ENCODE measurements around the gene RSPRY1. TPM values are rescaled to one million over a fixed set of nuclear protein-coding genes. Genes with fewer than 3 reads are reported as not detected.
"Not testable (repeated sequence)": the region's sequence is repeated elsewhere in the genome, so short reads cannot be mapped to it uniquely, and the experiment has no call there.

The RSPRY1 gene
- total RNA-seq, 3 donors from 2014 or later: 40.6 to 44.1 (median 42.0) TPM

DNA sequence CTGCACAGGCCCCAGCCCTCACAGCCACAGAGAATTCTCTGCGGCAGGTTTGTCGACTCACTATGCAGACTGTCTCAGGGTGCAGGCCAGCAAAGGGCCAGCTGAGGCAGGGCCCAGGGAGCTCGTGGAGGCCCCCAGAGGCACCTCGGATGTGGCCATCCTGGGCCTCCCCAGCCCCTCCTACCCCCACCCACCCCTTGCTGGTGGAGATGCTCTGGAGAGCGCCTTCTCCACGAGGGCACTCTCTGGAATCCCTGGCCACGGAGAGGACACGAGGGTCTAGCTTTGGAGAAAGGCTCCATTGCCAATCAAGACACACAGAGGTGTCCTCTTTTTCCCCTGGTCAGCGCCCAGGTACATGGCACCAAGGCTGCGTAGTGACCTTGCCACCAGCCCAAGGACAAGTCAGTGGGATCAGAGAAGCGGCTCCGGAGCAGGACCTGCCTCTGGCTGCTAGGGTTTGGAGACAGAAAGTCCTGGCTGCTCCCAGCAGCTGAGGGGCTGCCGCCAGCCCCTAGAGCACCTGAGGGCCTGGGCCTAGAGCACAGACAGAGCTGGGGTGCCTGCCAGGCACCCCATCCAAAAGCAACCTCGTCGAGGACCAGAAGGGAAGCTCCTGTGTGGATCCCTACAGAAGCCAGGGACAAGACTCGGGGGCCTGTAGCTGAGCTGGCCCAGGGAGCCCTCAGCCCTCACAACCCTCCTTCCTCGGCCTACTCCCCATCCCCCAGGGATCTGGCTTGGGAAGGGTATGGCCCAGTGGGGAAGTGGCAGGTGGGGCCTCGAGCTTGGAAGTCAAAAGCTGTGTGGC, 77.6 kb downstream of the RSPRY1 start:
- intact Hi-C loops (cut with DNase I, micrococcal nuclease): no loop called here
- H3K4me1 ChIP-seq (ENCODE audit: low read depth): peaks cover 17% of the 10 kb centered on the region

DNA sequence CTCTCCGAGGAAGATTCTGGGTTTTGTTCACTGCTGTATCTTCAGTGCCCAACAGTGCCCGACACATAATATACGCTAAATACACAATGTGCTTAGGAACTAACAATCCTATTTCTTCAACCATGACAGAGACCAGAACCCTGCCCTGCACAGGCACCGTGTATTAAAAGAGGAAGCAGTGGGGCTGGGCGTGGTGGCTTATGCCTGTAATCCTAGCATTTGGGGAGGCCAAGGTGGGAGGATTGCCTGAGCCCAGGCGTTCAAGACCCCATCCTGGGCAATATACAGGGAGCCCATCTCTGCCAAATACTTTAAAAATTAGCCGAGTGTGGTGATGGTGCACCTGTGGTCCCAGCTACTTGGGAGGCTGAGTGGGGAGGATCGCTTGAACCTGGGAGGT, 78.3 kb downstream of the RSPRY1 start:
- peaks cover 17% of the 10 kb centered on the region for H3K4me1 ChIP-seq (ENCODE audit: low read depth)
- no peak for DNase-seq
- H3K36me3 ChIP-seq (ENCODE audit: low read depth): no peaks in the 10 kb centered on the region

More for the DNA sequence above, 77.6 kb downstream of the RSPRY1 start:
- DNase-seq (no peak), ATAC-seq (no peak)
- H3K36me3 ChIP-seq (ENCODE audit: low read depth): no peaks in the 10 kb centered on the region
- TF ChIP-seq, protein P1, sequence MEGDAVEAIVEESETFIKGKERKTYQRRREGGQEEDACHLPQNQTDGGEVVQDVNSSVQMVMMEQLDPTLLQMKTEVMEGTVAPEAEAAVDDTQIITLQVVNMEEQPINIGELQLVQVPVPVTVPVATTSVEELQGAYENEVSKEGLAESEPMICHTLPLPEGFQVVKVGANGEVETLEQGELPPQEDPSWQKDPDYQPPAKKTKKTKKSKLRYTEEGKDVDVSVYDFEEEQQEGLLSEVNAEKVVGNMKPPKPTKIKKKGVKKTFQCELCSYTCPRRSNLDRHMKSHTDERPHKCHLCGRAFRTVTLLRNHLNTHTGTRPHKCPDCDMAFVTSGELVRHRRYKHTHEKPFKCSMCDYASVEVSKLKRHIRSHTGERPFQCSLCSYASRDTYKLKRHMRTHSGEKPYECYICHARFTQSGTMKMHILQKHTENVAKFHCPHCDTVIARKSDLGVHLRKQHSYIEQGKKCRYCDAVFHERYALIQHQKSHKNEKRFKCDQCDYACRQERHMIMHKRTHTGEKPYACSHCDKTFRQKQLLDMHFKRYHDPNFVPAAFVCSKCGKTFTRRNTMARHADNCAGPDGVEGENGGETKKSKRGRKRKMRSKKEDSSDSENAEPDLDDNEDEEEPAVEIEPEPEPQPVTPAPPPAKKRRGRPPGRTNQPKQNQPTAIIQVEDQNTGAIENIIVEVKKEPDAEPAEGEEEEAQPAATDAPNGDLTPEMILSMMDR (IDR thresholded peaks at IDR 0.05): no peak
- no peak overlapping the region for H3K4me3 ChIP-seq
- no peaks in the 10 kb centered on the region for H3K9me3 ChIP-seq

DNA sequence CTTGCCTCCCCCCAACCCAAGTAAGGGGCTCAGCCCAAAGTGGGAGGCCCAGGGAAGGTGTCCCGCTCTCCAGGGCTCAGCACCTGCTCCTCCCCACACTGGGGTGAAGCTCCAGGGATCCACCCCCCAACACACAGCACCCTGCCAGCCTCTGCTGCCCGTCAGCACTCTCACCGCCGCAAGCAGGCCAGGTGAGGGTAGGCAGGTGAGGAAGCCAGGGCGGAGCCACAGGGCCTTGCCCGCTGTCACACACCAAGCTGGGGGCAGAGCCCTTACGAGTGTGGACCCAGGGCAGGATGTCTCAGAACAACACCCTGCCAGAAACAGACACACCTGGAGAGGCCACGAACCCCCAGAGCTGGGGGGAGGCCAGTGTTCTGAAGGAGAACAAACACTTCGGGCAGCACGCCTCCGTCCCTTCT, 78.8 kb downstream of the RSPRY1 start:
- TF ChIP-seq, protein P1 (IDR thresholded peaks at IDR 0.05): no peak
- DNase-seq: peak; percentile 64 to 85 (median 76)
- peaks cover 17% of the 10 kb centered on the region for H3K4me1 ChIP-seq (ENCODE audit: low read depth)
- H3K9me3 ChIP-seq: no peaks in the 10 kb centered on the region
- ATAC-seq: peak; percentile 76
- no peaks in the 10 kb centered on the region for H3K36me3 ChIP-seq (ENCODE audit: low read depth)
- intact Hi-C loops (cut with DNase I, micrococcal nuclease): no loop called here
- H3K4me3 ChIP-seq: no peak overlapping the region

More for the DNA sequence above, 78.3 kb downstream of the RSPRY1 start:
- H3K4me3 ChIP-seq: no peak overlapping the region
- ATAC-seq: no peak
- H3K9me3 ChIP-seq: no peaks in the 10 kb centered on the region
- intact Hi-C loops (cut with DNase I, micrococcal nuclease): no loop called here
- TF ChIP-seq, protein P1 (IDR thresholded peaks at IDR 0.05): no peak

DNA sequence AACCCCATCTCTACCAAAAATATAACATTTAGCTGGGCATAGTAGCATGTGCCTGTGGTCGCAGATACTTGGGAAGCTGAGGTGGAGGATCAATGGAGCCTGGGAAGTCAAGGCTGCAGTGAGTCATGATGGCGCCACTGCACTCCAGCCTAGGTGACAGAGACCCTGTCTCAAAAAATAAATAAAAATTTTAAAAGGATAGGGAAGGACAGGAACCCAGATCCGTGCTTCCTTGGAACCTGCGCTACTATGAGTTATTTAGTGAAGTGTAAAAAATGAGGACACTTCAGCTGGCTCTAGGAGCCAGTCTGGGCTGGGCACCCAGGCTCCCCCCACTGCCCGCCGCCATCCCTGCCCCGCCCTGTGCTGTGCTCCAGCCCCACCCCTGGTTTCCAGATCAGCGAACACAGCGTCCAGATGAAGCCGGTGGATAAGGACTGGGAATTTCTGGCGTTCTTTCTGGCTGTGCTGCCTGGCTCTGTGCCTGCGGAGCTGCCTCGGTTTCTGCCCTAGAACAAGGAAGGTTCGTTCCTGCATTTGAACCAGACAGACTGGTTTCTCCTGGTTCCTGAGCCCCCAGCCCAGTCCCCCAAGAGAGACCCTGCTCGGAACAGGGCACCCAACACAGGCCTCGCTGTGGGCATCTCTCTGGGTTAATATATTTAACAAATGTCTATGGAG, 79.9 kb downstream of the RSPRY1 start:
- no peaks in the 10 kb centered on the region for H3K9me3 ChIP-seq
- intact Hi-C loops (cut with DNase I, micrococcal nuclease): no loop called here
- H3K36me3 ChIP-seq (ENCODE audit: low read depth): no peaks in the 10 kb centered on the region
- peaks cover 17% of the 10 kb centered on the region for H3K4me1 ChIP-seq (ENCODE audit: low read depth)
- no peak overlapping the region for H3K4me3 ChIP-seq
- ATAC-seq (peak; percentile 82), DNase-seq (peak; percentile 81 to 87 (median 86))
- TF ChIP-seq, protein P1 (IDR thresholded peaks at IDR 0.05): no peak

GRCh38 chr16:57266531-57267260, 80.6 kb downstream of the RSPRY1 start:
- intact Hi-C loops (cut with DNase I, micrococcal nuclease): no loop called here
- DNase-seq (peak in 1 of 3 donors; percentile 3), ATAC-seq (no peak)
- TF ChIP-seq, protein P1 (IDR thresholded peaks at IDR 0.05): no peak
- H3K4me3 ChIP-seq: no peak overlapping the region
- no peaks in the 10 kb centered on the region for H3K9me3 ChIP-seq
- H3K36me3 ChIP-seq (ENCODE audit: low read depth): no peaks in the 10 kb centered on the region
- H3K4me1 ChIP-seq (ENCODE audit: low read depth): peaks cover 17% of the 10 kb centered on the region

DNA sequence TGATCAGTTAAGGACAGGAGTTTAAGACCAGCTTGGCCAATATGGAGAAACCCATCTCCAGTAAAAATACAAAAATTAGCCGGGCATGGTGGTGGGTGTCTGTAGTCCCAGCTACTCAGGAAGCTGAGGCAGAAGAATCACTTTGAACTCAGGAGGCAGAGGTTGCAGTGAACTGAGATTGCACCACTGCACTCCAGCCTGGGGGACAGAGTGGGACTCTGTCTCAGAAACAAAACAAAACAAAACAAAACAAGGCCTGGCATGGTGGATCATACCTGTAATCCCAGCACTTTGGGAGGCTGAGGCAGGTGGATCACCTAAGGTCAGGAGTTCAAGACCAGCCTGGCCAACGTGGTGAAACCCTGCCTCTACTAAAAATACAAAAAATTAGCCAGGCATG, 81.2 kb downstream of the RSPRY1 start:
- peaks cover 17% of the 10 kb centered on the region for H3K4me1 ChIP-seq (ENCODE audit: low read depth)
- H3K9me3 ChIP-seq; H3K4me3 ChIP-seq; H3K36me3 ChIP-seq (ENCODE audit: low read depth); intact Hi-C loops (cut with DNase I, micrococcal nuclease); ATAC-seq: not testable (repeated sequence)
- peak in 1 of 3 donors; percentile 5 for DNase-seq

Data from mucosa of descending colon (tissue), 3 donors.